Heart left ventricle (tissue), 16 donors: ENCODE data around the gene POP5. TPM values are rescaled to one million over a fixed set of nuclear protein-coding genes. Genes with fewer than 3 reads are reported as not detected.

Source experiments
- ATAC-seq, 4 donors: fragments of 200-7000 bp; cut with Tn5 transposase; one replicate each; pipeline ENCODE4 v1.9.1; 2020 to 2022; ENCODE audit warnings: moderate library complexity in 4 of 4, mild to moderate bottlenecking in 3 of 4, moderate number of reproducible peaks in 1 of 4
- DNase-seq, 5 donors: peaks; one replicate each; pipeline ENCODE4 v3.0.0-alpha.2; 2020
- H3K27ac ChIP-seq, 12 donors: fragments of 200-600 bp; sonication (generic) in 4 of 12; one replicate each; pipeline versions ENCODE4 v1.5.0 to v1.8.0; 2016 to 2022; ENCODE audit warnings: mild to moderate bottlenecking in 2 of 12
- H3K27me3 ChIP-seq, 9 donors: fragments of 200-600 bp; sonication (generic) in 2 of 9; one replicate each; pipeline versions ENCODE4 v1.5.1 to v1.8.0; 2016 to 2022; ENCODE audit warnings: mild to moderate bottlenecking in 3 of 9
- H3K36me3 ChIP-seq, 9 donors: fragments of 200-600 bp; sonication (generic) in 2 of 9; one replicate each; pipeline versions ENCODE4 v1.5.0 to v1.8.0; 2018 to 2022; ENCODE audit warnings: mild to moderate bottlenecking in 2 of 9
- H3K4me1 ChIP-seq, 12 donors: fragments of 200-600 bp; sonication (generic) in 4 of 12; one replicate each; pipeline versions ENCODE4 v1.5.0 to v1.8.0; 2016 to 2022; ENCODE audit warnings: mild to moderate bottlenecking in 3 of 12
- H3K4me3 ChIP-seq, 12 donors: fragments of 200-600 bp; sonication (generic) in 4 of 12; one replicate each; pipeline versions ENCODE4 v1.5.0 to v1.8.0; 2017 to 2022; ENCODE audit warnings: mild to moderate bottlenecking in 9 of 12, moderate library complexity in 4 of 12
- H3K9me3 ChIP-seq, 12 donors: fragments of 200-600 bp; sonication (generic) in 4 of 12; one replicate each; pipeline versions ENCODE4 v1.5.0 to v1.8.0; 2016 to 2022; ENCODE audit warnings: mild to moderate bottlenecking in 1 of 12
- POLR2A ChIP-seq, 2 donors: fragments of 450-650 bp; IDR thresholded peaks; one replicate each; pipeline ENCODE4 v1.6.1; 2017; ENCODE audit warnings: antibody characterized with exemption in 2 of 2, mild to moderate bottlenecking in 2 of 2, moderate library complexity in 2 of 2
- WGBS, 4 donors: extraction: QIAGEN DNeasy Blood & Tissue Kit in 2 of 4; methylation state at CpG; one replicate each; pipeline versions ENCODE4 v1.1.5 to v1.1.7; 2013 to 2018; 5-methylcytosine and 5-hydroxymethylcytosine counted together
- intact Hi-C, 10 donors: fragments of 100-400 bp; cut with DNase I; formaldehyde crosslinking; loops; one replicate each; pipeline versions ENCODE4 v1.11.1 to v1.14.2; 2022
- polyA plus RNA-seq, 2 donors: library from polyadenylated mRNA; stranded (reverse); fragments of 200-250 nt; gene quantifications; one replicate each; pipeline ENCODE4 v1.2.3, GENCODE V29; 2013
- total RNA-seq, 9 donors: library from RNA; depleted of rRNA in 2 of 9; stranded (reverse); fragments of >200 nt in 2 of 9; fragmentation: NEBNext Ultra II Directional in 3 of 9; extraction: Animal tissue kit (Norgen Biotek cat#: 25700) in 3 of 9; gene quantifications; one replicate each; pipeline versions ENCODE4 v1.1.0 to v1.2.4, GENCODE V29; 2016 to 2023
- TF ChIP-seq, protein P1 (sequence below), 12 donors: fragments of 200-600 bp; sonication (generic) in 4 of 12; IDR thresholded peaks; one replicate each; pipeline versions ENCODE4 v1.5.0 to v1.8.0; 2018 to 2022; ENCODE audit warnings: antibody characterized with exemption in 12 of 12, mild to moderate bottlenecking in 5 of 12
- donor health status: ischemic (EF 13 %, LVEDD 7.1; RV severe dilation, severe dysfunction).
- donor health status: healthy with polysubstance abuse.
- donor health status: DM: no; HTN: yes; CAD: no.
- donor health status: DM: no; HTN: no; CAD: no.
- donor health status: ischemic (EF 25% LVEDD 6.9; RV normal size, moderate dysfunction).
- donor health status: ischemic (EF 25% LVEDD 5.7; RV mildly dilated, moderate dysfunction).
- donor health status: healthy.
- donor health status: DM: yes; HTN: yes; CAD: no.
- donor health status: ischemic (EF 35%, LVEDD 5.7; RV mildly dilated, moderate dysfunction).
- donor health status: nonischemic (EF 11% LVEDD 7.7; RV severe dilation, severe dysfunction).
- donor health status: DM: yes; HTN: yes; CAD: no.
- donor health status: PGD.
- donor health status: ischemic (EF 29% LVEDD 5.4; RV normal size, mild dysfunction).
- donor health status: nonischemic (EF 23%, LVEDD 6.1; RV moderate dilation, normal function).

Gene POP5
- total and polyA plus RNA-seq, 11 donors: 20.6 to 55.8 (median 36.3) TPM

DNA sequence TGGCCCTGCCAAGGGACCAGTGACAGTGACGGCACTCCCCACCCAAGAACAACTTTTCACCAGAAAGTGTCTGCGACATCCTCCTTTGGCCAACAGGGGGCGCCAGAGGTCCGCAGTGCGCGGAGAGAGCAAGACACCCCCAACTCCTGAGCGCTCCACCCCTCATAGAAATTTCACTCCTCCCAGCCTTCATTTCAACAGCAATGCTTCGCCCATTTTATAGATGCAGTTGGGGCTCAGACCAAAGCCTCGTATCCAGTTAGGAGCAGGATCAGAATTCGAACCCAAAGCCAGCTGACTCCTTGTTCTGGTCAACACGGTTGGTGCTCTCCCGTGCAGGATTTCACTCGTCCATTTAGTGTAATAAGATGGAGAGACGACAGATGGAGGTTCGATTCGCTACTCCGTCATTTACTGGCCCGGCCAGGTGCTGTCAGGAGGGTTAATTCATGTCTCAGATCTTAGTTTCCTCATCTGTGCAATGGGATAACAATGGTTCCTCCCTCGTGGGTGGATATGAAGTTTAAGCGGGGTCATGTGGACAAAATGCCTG is 2.4 kb upstream of the POP5 start:
- H3K27ac ChIP-seq: no peak overlapping the region
- no peak for TF ChIP-seq POLR2A (IDR thresholded peaks at IDR 0.05)
- TF ChIP-seq, protein P1, sequence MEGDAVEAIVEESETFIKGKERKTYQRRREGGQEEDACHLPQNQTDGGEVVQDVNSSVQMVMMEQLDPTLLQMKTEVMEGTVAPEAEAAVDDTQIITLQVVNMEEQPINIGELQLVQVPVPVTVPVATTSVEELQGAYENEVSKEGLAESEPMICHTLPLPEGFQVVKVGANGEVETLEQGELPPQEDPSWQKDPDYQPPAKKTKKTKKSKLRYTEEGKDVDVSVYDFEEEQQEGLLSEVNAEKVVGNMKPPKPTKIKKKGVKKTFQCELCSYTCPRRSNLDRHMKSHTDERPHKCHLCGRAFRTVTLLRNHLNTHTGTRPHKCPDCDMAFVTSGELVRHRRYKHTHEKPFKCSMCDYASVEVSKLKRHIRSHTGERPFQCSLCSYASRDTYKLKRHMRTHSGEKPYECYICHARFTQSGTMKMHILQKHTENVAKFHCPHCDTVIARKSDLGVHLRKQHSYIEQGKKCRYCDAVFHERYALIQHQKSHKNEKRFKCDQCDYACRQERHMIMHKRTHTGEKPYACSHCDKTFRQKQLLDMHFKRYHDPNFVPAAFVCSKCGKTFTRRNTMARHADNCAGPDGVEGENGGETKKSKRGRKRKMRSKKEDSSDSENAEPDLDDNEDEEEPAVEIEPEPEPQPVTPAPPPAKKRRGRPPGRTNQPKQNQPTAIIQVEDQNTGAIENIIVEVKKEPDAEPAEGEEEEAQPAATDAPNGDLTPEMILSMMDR (IDR thresholded peaks at IDR 0.05): peak; percentile 83 to 97 (median 91)
- H3K4me1 ChIP-seq: peaks cover 0 to 37% (median 29%) of the 10 kb centered on the region in 12 donors
- H3K27me3 ChIP-seq: peaks cover 0 to 9% (median 0%) of the 10 kb centered on the region in 9 donors
- ATAC-seq (peak in 3 of 4 donors; percentile 10 to 39 (median 22)), DNase-seq (peak; percentile 67 to 86 (median 77))
- peaks cover 0 to 19% (median 13%) of the 10 kb centered on the region in 9 donors for H3K36me3 ChIP-seq
- intact Hi-C loops: loop anchor here (1.0 to 10.0 kb wide), 19 partner anchors 46 to 521 kb away; partner anchors contain the start of genes UNC119B (in 4 of the 10), C12orf43 (in 1 of the 10) and SPPL3 (in 1 of the 10)
- peak overlapping the region in 1 of 12 donors; percentile 58 for H3K4me3 ChIP-seq
- no peaks in the 10 kb centered on the region for H3K9me3 ChIP-seq
- 22 to 35% (median 23%) methylated on average over 13 to 20 of the region's 20 CpGs for WGBS, 4 donors

DNA sequence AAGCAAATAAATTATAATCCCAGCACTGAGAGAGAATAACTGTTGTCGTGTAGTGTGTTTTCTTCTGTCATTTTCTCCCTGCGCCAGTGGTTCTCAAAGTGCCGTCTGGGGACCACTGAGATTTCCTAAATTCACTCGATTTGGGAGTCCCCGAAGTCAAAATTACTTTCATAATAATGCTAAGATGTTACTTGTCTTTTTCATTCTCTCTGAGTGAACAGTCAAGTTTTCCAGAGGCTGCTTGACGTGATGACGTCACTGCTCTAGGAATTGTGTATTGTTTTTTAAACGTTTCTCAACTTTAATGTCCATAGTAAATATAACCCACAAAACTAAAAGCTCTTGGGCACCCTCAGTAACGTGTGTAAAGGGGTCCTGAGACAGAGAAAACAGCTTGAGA is 796 bp upstream of the POP5 start:
- H3K4me3 ChIP-seq: peak overlapping the region; percentile 61 to 97 (median 81)
- H3K9me3 ChIP-seq: no peaks in the 10 kb centered on the region
- peaks cover 0 to 36% (median 26%) of the 10 kb centered on the region in 12 donors for H3K4me1 ChIP-seq
- ATAC-seq (no peak), DNase-seq (no peak)
- 49 to 55% (median 50%) methylated on average over 9 of the region's 9 CpGs for WGBS, 4 donors
- TF ChIP-seq, protein P1 (IDR thresholded peaks at IDR 0.05): no peak
- TF ChIP-seq POLR2A (IDR thresholded peaks at IDR 0.05): no peak
- peaks cover 0 to 34% (median 29%) of the 10 kb centered on the region in 9 donors for H3K36me3 ChIP-seq
- intact Hi-C loops: loop anchor here (2.0 to 10.0 kb wide), 14 partner anchors 45 to 523 kb away; partner anchors contain the start of genes UNC119B (in 4 of the 10), C12orf43 (in 1 of the 10) and SPPL3 (in 1 of the 10)
- H3K27me3 ChIP-seq: peaks cover 0 to 9% (median 0%) of the 10 kb centered on the region in 9 donors
- H3K27ac ChIP-seq: peak overlapping the region in 9 of 12 donors; percentile 47 to 84 (median 68)

DNA sequence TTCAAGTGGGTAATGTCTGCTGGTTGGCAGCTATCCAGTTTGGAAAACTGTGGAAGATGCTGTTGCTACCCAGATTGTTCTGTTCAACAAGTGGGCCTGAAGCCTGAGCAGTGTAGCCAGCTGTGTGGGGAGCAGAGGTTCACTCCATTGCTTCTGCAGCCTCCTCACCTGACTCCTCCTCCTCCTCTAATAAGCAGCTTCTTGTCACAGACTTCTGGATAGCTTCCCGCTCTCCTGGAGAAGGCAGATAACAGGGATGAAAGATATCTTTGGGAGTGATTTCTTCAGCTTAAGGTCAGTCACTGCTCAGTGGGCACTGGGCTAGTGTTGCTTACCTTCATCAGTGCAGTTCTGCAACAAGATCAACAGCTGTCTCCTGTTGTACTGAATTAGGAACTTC is 2.0 kb downstream of the POP5 start:
- H3K27me3 ChIP-seq: no peaks in the 10 kb centered on the region
- no peak overlapping the region for H3K27ac ChIP-seq
- peaks cover 0 to 62% (median 56%) of the 10 kb centered on the region in 9 donors for H3K36me3 ChIP-seq
- no peak for ATAC-seq
- DNase-seq: no peak
- peaks cover 0 to 29% (median 20%) of the 10 kb centered on the region in 12 donors for H3K4me1 ChIP-seq
- intact Hi-C loops: loop anchor here in 1 of 10 donors (10.0 kb wide), 1 partner anchor 54 kb away; the partner anchor contains the start of gene COQ5
- no peak overlapping the region for H3K4me3 ChIP-seq
- TF ChIP-seq POLR2A (IDR thresholded peaks at IDR 0.05): no peak
- TF ChIP-seq, protein P1 (IDR thresholded peaks at IDR 0.05): no peak
- no peaks in the 10 kb centered on the region for H3K9me3 ChIP-seq
- 60 to 77% (median 70%) methylated on average over 1 of the region's 1 CpG for WGBS, 4 donors

DNA sequence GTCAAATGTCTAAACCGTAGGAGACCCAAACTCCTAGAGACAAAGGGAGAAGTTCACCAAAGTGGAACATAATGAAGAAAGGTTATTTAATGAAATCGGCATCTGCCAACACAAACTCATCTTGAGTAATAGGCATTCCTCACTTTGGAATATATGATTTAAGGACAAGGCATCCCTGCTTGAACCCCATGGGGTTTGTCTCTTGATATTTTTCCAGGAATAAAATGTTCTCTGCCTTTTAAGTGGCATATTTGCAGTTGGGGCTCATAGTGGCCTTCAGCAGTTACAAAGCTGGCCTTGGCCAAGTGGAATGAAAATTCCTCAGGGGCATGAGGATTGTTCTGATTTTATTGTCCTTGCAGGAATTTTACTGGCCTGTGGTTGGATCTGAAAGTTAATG is 7.1 kb downstream of the POP5 start:
- intact Hi-C loops: loop anchor here in 1 of 10 donors (10.0 kb wide), 1 partner anchor 49 kb away; the partner anchor contains the start of gene COQ5
- Histone ChIP-seq H3K27me3 (no peaks in the 10 kb centered on the region), H3K27ac (peak overlapping the region in 1 of 12 donors; percentile 29), H3K4me1 (peaks cover 0 to 22% (median 6%) of the 10 kb centered on the region in 12 donors), H3K4me3 (no peak overlapping the region), H3K9me3 (no peaks in the 10 kb centered on the region), H3K36me3 (peaks cover 2 to 100% (median 100%) of the 10 kb centered on the region in 9 donors)
- ATAC-seq (no peak), DNase-seq (no peak)
- 76 to 90% (median 86%) methylated on average over 2 of the region's 2 CpGs for WGBS, 4 donors
- TF ChIP-seq POLR2A (IDR thresholded peaks at IDR 0.05): no peak
- TF ChIP-seq, protein P1 (IDR thresholded peaks at IDR 0.05): no peak
